A673 (cell line): ENCODE data around the gene CLHC1.

Experiments
- CTCF ChIP-seq: fragments of 300-800, 200-600 bp; sonication (generic); conservative IDR thresholded peaks from 2 replicates; pipeline ENCODE4 v1.5.1; 2017; ENCODE audit warnings: low read depth, mild to moderate bottlenecking, antibody characterized with exemption, low read length, moderate library complexity, mixed read lengths
- EZH2 ChIP-seq: fragments of 200-600 bp; sonication (generic); IDR thresholded peaks from 2 replicates; pipeline ENCODE4 v1.6.1; 2017; ENCODE audit warnings: borderline replicate concordance, low read depth, mild to moderate bottlenecking, mixed read lengths, antibody characterized with exemption, low read length; ENCODE audit not compliant: poor library complexity, severe bottlenecking

- TF ChIP-seq EZH2 = no peak
- no peak for TF ChIP-seq CTCF
These were observed 86.9 kb downstream of the CLHC1 start for GRCh38 chr2:55144922-55145820.
